Left ventricle myocardium superior (tissue), 1 donor: ENCODE measurements around the gene TRIAP1. TPM values are rescaled to one million over a fixed set of nuclear protein-coding genes. Genes with fewer than 3 reads are reported as not detected.
A peak's percentile ranks its signal among the peaks of the same experiment; 100 is the strongest.
"Not testable (repeated sequence)": the region's sequence is repeated elsewhere in the genome, so short reads cannot be mapped to it uniquely, and the experiment has no call there.

ENCODE experiments used
- ATAC-seq: fragments of 200-7000 bp; cut with Tn5 transposase; one replicate; pipeline ENCODE4 v1.9.1; 2020; ENCODE audit warnings: mild to moderate bottlenecking, moderate library complexity
- DNase-seq: peaks from one replicate; pipeline ENCODE4 v3.0.0-alpha.2; 2020
- intact Hi-C: fragments of 100-400 bp; cut with micrococcal nuclease; formaldehyde crosslinking; loops from one replicate; pipeline ENCODE4 v1.11.0; 2022
- total RNA-seq: library from RNA; stranded (reverse); fragmentation: NEBNext Ultra II Directional; extraction: Animal tissue kit (Norgen Biotek cat#: 25700); gene quantifications from one replicate; pipeline ENCODE4 v1.2.1, GENCODE V29; 2021
- donor health status: DM: no; HTN: yes; CAD: no; lungs with severe emphysema.

The TRIAP1 gene
- total RNA-seq, 1 donor from 2014 or later = 15.8 TPM

GRCh38 chr12:120470150-120470784 is 24.1 kb upstream of the TRIAP1 start:
- peak; percentile 33 for ATAC-seq
- intact Hi-C loops = no loop called here

GRCh38 chr12:120469450-120470149 is 23.4 kb upstream of the TRIAP1 start, which contains the start of gene SRSF9:
Gene SRSF9 (minus strand): TSS chr12:120469748. CDS start chr12:120469609, 139 bp downstream.
- intact Hi-C loops = no loop called here
- peak; percentile 92 for ATAC-seq

More at GRCh38 chr12:120470150-120470784, 24.1 kb upstream of the TRIAP1 start:
- no peak for DNase-seq

GRCh38 chr12:120468821-120469449 is 22.8 kb upstream of the TRIAP1 start:
- intact Hi-C loops = no loop called here
- ATAC-seq (peak; percentile 47), DNase-seq (peak; percentile 63)

More at GRCh38 chr12:120469450-120470149, 23.4 kb upstream of the TRIAP1 start, which contains the start of gene SRSF9:
- peak; percentile 98 for DNase-seq

- ATAC-seq (no peak), DNase-seq (peak; percentile 39)
- intact Hi-C loops = no loop called here
Observed at GRCh38 chr12:120468325-120468820, 22.2 kb upstream of the TRIAP1 start.

- intact Hi-C loops = no loop called here
- no peak for ATAC-seq
- no peak for DNase-seq
Observed at GRCh38 chr12:120467439-120467838, 21.3 kb upstream of the TRIAP1 start.

- DNase-seq = peak; percentile 41
- intact Hi-C loops = no loop called here
Observed at GRCh38 chr12:120466560-120467315, 20.6 kb upstream of the TRIAP1 start.

GRCh38 chr12:120465756-120466155 is 19.6 kb upstream of the TRIAP1 start:
- DNase-seq (no peak), ATAC-seq (no peak)
- intact Hi-C loops = no loop called here

More at GRCh38 chr12:120466560-120467315, 20.6 kb upstream of the TRIAP1 start:
- ATAC-seq = no peak

GRCh38 chr12:120463712-120464111 is 17.5 kb upstream of the TRIAP1 start:
- intact Hi-C loops = no loop called here
- no peak for ATAC-seq
- no peak for DNase-seq

- no peak for ATAC-seq
- intact Hi-C loops = no loop called here
- DNase-seq = no peak
Observed at GRCh38 chr12:120462099-120462640, 16.0 kb upstream of the TRIAP1 start.

- ATAC-seq (no peak), DNase-seq (no peak)
- intact Hi-C loops = no loop called here
Observed at GRCh38 chr12:120460157-120460556, 14.0 kb upstream of the TRIAP1 start.

GRCh38 chr12:120457133-120457532 is 10.9 kb upstream of the TRIAP1 start:
- no peak for ATAC-seq
- DNase-seq = no peak
- intact Hi-C loops = no loop called here

GRCh38 chr12:120455302-120455701 is 9.1 kb upstream of the TRIAP1 start:
- DNase-seq (no peak), ATAC-seq (no peak)
- intact Hi-C loops = no loop called here

GRCh38 chr12:120453977-120454376 is 7.8 kb upstream of the TRIAP1 start:
- ATAC-seq (peak; percentile 27), DNase-seq (no peak)
- intact Hi-C loops = no loop called here

- DNase-seq (no peak), ATAC-seq (no peak)
- intact Hi-C loops = no loop called here
Observed at GRCh38 chr12:120453060-120453750, 7.0 kb upstream of the TRIAP1 start.

GRCh38 chr12:120452524-120452923 is 6.3 kb upstream of the TRIAP1 start:
- DNase-seq, intact Hi-C loops, ATAC-seq: not testable (repeated sequence)

- DNase-seq = no peak
- intact Hi-C loops = no loop called here
- ATAC-seq = no peak
Observed at GRCh38 chr12:120447992-120448391, 1.8 kb upstream of the TRIAP1 start.

- intact Hi-C loops, ATAC-seq, DNase-seq: not testable (repeated sequence)
Observed at GRCh38 chr12:120446844-120447178, 627 bp upstream of the TRIAP1 start.

GRCh38 chr12:120444676-120445075 is 1.5 kb downstream of the TRIAP1 start:
- ATAC-seq (no peak), DNase-seq (no peak)
- intact Hi-C loops = no loop called here
